LHCN-M2 (cell line): ENCODE data around the gene A3GALT2. TPM values are rescaled to one million over a fixed set of nuclear protein-coding genes. Genes with fewer than 3 reads are reported as not detected.

Experiments
- DNase-seq: peaks from one replicate; pipeline ENCODE4 v3.0.0-alpha.2; 2012; ENCODE audit warnings: low read depth
- polyA plus RNA-seq: library from polyadenylated mRNA; unstranded; fragments of >200 nt; gene quantifications from one replicate; pipeline ENCODE4 v1.2.1, GENCODE V29; 2012; ENCODE audit warnings: missing spikeins
- total RNA-seq: library from RNA; depleted of rRNA; stranded (reverse); fragments of >200 nt; gene quantifications from 2 replicates; pipeline ENCODE4 v1.2.3, GENCODE V29; 2014; rRNA removed

Gene A3GALT2
- total RNA-seq = 0.51 TPM in 1 of 2 replicates, not detected in the other
- not detected for polyA plus RNA-seq

DNA sequence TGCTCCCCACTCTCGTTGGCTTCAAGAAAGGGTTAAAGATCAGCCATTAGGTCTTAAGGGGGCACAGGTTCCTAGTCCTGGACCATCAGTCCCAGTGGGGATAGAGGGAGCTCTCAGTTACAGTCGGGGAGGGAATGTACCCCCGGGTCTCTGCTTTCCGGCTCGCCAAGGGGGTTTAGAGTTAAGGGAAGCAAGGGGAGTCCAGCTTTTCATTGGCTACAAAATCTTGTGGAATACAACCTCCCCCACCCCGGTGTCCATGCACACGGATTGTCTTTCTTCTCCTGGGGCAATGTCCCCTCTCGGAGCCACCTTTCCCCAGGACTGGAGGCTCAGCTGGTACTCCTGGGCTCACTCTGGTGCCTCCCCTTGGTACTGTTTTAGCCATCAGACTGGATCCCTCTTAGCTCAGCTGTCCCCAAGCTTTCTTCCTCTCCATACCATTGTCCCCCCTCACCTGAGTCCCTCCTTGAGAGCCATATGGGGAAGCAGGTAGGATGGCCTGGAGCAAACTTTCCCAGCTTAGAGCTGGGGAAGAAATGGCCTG, at the start of gene A3GALT2:
Gene A3GALT2 (minus strand): TSS at position 480 of the 547 bp plus-strand sequence. CDS start 0 bp downstream, at position 480.
- DNase-seq = no peak

DNA sequence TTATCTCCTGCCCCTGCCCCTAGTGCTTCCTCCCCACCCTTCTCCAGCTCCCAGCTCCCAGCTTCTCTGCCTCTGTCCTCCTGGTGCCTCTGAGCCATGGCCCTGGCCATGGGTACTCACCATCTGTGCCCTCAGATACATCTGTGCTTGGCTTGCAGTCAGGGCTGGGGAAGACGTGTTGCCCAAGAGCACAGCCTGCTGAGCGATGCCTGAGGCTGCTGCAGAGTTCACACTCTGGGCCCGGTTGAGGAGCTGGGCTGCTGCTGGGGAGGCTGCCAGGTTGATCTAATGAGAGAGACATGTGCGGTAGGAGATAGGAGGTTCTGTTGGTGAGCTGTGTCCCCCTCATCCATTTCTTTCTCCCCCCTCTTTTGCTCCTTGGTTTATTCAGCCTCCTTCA, 49.4 kb upstream of the A3GALT2 start:
- peak; percentile 55 for DNase-seq

DNA sequence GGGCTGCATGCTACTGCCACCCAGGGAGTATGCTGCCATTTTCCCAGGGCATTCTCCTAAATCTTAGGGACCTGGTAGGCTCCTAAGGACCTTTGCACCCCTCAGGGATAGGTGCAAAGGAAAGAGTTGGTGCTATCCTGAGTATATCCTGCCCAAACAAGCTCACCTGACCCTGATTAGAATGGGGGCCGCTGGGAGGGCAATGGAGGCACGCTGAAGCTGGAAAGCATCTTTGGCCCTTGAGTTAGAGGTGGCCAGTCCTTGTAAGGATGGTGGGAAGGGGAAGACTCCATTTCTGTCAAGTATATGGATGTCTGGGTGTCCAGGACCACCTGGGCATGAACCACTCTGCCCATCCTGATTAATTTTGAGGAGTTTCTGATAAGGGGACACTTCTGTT, 48.9 kb upstream of the A3GALT2 start:
- no peak for DNase-seq

DNA sequence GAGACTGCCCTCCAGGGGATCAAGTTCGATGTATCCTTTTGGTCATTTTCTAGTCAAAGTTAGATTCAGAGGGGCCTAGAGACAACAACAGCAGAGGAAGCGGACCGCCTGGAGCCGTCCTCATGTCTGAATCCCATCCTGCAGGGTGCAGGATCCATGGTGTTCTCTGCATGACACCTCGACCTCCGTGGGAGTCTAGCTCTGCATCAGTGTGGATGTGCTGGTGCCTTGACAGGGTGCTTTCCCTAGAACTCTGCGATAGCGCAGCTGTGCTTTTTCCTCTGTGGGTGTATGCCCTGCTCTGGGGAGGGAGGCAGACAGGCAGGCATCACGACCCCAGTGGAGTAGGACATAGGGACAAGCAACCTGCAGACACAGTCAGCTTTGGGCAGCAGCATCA, 48.2 kb upstream of the A3GALT2 start:
- no peak for DNase-seq

DNA sequence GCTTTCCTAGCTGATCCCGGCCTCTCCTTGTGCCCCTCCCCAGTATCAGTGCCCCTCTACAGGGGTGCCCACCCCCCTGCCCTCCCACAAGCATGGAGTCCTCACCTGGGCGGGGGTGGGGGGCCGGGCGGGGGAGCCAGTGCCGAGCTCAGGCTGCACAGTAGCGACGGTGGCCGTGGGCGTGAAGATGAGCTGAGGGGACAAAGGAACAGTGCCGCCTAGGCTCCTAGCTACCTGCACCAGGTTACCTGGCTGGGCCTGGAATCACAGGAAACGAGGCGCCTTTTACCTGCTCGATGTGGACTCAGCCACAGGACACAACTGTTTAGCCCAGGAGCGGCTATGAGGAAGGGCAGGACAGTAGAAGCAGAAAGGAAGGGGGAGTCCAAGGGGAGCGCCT, 47.5 kb upstream of the A3GALT2 start:
- no peak for DNase-seq

DNA sequence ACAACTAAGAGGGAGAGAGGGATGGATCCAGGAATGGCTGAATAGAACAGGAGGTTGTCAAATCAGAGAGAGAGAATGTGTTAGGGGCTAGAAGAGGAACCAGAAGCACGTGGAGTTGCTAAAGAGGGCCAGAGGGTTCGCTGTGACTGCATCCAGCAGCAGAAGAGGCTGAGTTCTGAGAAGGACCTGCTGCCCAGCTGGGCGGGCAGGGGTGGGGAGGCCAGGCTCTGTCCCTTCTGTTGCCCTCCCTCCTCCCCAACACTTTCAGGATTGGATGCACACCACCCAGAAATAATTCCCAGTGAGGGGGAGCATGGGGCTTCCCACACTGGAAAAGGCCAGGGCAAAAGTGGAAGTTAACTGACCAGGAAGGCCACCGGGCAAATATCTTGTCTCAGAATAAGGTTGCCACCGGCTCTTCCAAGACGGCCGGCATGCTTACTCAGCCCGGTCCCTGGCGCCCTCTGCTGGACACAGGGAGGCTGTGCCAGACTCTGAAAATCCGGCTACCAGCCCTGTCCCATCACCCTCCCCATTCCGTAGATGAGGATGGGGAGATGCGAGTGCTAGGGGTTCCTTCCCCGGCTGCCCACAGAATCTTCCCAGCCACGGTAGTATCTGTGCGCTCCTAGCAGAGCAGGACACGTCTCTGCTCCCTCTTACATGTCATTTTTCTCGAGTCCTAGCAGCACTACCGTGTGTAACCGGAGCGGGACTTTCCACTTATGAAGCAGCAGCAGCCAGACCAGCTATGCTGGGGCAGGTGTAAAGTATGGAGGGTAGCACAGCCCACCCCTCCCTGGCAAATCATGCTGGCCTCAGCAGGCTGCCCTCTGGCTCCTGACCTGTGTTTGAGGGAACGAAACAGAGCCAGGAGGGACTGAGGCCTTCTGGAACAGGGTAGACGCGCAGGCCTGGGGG, 46.8 kb upstream of the A3GALT2 start:
- peak; percentile 74 for DNase-seq

DNA sequence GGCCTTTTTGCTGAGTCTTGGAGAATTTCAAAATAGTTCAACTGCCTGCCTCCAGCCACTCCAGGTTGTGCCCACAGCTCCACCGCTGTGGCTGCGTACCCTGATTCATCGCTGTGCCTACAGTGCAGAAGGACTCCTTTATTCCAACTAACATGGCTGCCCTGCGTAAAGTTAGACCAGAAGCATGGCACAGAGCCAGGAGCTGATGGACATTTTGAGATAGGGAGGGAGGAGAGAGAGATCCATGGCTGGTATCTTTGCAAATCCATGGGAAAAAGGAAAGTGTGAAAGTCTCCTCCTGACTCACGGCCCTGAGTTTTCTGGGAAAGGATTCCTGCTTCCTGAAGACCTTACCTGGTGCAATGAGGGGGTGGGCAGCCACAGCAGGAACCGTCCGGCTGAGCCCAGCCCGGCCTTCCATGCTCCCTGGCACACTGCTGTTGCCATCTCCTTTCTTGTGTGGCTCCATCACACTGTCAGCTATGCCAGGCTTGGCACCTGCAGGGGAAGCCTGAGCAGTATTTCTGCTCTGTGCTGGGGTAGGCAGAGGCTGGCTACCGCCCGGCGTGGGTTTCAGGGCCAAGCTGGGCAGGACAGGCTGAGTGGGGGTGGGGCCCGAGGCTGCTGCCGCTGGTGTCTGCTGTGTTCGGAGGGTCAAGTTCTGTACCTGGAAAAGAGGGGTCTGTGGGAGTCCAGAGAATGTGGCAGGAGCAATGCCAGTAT, 46.0 kb upstream of the A3GALT2 start:
- no peak for DNase-seq

DNA sequence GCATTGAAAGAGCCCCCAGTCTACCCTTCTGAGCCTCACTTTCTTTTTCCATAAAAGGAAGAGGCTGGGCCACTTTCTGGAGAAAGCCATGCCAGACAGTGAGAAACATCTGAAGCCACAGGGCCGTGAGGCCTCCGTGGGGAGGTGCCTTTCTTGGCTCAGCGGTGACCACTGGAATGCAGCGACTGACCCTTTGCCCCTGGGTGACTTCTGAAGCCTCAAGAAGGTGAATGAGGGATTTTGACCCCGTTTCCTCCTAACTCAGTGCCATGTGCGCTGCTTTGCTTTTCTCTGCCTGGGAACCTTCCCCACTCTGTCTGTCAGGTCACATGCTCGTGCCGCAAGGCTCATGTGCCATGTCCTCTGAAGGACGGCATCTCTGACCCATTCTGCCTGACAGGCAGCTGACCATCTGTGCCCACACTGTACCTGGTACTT, 44.7 kb upstream of the A3GALT2 start:
- DNase-seq = peak; percentile 72

DNA sequence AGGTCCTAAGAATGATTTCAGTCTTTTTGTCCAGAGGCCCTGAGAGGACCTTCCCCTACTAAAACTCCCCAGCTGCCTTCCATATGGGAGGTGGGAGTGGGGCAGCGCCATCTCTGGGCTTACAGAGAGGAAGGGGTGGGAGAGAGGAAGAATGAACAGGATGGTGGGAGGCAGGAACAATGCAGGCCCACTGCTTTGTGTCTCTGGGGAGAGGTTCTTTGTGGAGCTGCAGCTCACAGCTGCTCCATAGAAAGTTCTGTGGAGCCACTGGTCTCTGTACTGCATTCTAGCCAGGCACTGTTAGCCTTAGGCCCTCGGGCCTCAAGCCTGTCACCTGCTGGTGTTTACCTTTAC, 43.6 kb upstream of the A3GALT2 start:
- DNase-seq = no peak

DNA sequence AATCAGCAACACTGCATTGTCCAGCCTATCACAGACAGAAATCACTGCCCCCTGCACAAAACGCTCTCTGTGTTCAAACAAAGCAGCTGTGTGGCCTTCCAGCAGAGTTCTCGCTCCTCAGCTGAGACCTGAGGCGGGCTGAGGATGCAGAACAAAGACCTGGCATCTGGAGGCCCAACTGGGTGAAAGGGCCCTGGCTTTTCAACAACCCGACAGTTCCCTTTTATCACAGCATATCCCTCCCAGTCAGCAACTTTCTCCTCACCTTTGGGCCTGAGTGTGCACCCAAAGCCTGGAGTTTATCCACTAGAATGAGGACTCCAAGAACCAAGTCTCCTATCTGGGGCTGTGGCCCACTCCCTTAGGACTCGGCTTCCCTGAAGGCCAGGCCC, 42.6 kb upstream of the A3GALT2 start:
- no peak for DNase-seq

DNA sequence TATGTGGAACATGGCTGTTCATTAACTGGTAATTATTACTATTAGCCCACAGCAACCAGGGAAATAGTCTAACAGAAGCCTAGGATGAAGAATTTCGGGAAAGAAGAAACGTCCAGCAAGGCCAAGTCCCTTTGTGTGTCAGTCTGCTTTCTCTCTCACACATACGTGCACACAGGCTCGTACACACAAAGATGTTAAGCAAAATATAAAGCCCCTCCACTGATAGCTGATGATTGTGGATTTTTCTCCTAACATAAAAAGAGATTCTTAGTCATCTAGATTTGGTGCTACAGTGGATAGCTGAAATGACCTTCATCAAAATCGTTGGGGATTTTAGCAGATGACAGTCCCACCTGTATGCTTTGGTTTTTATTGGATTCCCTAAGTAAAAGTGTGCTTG, 42.1 kb upstream of the A3GALT2 start:
- no peak for DNase-seq

DNA sequence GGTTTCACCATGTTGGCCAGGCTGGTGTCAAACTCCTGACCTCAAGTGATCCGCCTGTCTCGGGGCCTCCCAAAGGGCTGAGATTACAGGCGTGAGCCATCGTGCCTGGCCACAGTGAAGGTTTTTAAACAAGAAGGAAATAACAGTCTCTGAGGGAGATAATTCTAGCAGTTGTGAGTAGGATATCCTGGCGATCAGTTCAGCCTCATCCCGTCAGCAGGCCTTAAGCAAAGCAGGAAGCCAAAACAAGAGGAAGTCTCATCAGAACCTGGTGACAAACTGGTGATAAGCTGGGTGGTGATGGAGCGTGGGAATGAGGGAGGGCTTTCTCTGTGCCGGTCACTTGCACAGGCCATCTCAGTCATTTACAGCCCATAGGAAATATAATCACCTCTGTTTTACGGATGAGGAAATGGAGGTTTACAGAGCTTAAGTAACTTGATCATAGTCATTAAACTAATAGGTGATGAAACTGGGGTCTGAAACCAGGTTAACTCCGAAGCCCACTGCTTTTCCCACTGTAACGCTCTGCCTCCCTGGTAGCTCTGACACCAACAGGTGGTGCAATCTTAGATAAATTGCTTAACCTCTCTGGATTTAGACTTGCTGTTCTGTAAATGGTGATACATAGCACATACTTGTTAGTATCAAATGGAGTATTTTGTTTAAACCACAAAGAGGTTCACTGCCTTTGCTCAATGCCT, 40.8 kb upstream of the A3GALT2 start:
- DNase-seq = no peak

DNA sequence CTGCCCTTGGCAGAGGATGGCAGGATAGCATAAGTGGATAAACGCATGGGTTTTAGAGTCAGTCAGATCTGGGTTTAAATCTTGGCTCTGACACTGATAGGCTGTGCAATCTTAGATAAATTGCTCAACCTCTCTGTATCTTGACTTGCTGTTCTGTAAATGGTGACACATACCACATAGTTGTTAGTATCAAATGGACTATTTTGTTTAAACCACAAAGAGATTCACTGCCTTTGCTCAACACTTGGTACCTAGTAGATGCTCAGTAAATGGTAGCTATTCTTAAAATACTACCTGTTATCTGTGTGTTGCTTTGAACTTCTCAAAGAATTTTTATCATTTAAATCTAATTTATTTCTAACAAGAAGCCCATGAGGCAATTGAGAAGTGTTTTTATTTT, 39.5 kb upstream of the A3GALT2 start:
- DNase-seq = no peak

DNA sequence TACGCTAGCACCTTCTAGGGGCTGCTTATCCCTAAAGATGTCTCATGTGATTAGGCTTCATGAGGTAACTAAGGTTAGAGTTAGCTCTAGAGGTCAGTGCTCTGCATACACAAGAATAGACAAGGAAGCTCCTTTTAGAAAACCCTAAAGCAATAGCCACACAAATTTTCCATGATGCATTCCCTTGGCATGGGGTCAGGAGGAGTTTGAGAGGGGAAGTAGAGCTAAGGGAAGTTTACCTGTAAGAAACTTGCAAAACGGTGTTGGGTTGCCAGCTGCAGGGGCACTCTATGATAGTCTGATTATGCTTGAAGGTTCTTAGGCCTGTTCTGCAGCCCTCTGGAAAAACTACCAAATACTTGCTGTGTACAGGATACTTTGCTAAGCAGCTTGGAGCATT, 39.0 kb upstream of the A3GALT2 start:
- DNase-seq = no peak

DNA sequence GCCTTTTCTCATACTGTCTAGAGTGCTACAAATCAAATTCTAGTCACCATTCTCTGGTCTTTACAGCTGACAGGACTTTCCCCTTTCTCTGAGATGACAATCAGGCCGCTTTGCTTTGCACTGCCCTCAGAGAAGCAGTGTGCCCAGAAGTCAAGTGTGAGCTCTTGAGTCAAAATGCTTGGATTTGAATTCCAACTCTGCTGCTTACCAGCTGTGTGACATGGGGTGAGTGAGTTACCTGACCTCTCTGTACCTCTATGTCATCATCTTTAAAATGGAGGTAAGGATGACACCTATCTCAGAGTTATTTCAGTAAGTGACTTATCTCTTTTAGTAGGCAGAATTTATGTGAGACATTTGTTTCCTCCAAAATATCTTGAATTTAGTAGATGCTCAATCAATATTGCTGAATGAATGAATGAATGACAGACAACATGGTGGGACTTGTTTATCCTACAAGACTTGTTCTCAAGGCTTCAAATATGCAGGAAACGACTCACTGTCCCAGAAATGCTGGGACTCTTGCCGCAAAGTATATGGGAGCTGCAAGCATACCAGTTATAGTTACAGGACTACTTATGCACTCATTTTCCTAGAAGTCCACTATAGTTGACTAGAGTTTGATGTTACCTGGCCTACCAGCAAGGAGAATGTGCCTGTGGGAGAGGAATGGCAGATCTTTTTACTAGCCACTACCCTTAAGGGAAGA, 38.1 kb upstream of the A3GALT2 start:
- no peak for DNase-seq

DNA sequence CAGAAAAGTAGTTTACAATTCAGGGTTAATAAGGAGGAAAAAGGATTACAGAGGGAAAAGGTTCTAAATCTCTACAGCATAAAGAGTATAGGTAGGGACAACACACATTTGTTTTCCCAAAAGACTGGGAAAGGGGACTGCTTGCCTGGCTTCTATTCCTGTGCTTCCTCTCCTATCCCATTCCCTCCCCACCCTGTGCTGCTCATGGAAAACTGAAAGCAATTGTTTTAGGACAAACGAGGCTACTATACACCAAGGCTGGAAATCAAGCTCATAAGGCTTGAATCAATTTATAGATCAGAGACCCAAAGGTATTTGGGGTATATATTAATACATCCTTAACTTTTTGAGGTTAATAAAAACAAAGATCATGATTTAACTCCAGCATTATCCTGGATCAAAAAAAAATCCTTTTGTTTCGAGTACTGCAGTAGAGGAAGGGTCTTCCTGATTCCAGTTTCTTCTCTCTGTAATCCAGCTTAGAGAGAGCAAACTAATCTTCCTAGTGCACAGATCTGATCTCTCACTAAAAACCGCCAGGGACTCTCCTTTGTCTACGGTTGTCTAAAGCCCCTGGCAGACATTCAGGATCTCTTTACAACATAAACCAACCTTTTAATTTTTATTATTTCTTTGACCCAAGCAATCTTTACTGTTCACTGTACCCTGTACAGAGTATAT, 37.4 kb upstream of the A3GALT2 start:
- DNase-seq = no peak

DNA sequence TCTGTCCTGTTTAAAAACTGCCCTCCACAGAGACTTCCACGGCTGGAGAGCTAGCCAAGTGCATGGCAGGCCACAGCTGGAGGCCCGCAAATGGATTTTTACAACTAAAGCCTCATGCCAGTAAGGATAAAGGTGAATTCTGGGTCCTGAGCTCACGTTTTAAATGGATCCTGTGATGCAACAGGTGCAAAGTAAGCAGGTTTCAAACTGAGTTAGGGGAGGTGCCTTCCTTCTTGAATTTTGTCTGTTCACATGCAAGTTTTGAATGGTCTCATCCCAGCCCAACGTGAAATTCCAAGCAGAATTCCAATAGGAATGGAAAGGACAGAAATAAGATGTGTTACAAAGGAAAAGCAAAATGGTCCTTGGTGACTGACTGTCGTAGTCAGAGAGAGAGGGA, 36.2 kb upstream of the A3GALT2 start:
- no peak for DNase-seq

DNA sequence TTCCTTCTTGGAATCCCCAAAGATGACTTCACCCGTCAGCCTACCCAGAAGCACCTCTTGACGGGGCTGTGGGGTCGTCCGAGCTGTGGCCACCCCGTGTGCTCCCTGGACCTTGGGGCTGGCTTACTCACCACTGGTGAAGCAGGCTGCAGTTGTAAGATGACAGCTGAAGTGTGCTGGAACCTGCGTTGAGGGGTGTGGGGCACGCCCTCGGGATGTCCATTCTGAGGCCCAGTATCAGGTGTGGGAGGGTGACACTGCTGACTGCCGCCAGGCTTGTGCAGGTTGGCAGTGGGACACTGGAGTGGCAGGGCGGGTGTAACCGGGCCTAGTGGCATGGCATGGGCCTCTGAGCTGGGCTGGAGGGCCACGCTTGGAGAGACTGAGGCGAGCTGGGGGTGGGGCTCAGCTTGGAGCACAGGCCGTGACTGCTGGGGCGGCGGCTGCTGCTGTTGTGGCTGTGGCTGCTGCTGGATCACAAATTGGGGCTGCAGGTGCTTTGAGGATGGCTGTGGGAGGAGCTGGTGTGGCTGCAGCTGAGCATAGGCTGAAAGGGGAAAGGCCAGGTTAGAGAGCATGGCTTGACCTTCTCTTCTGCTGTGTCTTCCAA, 33.9 kb upstream of the A3GALT2 start:
- DNase-seq = no peak

DNA sequence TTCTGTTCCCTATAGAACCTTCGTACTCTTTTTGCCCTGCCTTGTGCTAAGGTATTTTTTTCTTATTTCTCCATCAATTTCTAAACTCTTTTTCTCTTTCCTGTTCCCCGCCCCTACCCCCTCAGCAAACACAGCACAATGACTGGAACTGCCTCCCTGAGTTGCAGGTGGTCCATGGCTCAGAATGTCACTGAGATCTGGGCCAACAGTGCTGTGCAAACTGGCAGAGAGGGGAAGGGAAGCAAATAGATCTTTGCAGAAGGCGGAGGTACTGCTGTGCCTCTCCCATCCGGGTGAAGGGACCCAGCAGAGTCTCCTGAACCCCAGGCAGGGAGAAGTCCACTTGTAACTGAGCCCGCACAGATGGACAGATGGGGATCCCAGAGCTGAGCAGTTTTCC, 32.6 kb upstream of the A3GALT2 start:
- DNase-seq = no peak

DNA sequence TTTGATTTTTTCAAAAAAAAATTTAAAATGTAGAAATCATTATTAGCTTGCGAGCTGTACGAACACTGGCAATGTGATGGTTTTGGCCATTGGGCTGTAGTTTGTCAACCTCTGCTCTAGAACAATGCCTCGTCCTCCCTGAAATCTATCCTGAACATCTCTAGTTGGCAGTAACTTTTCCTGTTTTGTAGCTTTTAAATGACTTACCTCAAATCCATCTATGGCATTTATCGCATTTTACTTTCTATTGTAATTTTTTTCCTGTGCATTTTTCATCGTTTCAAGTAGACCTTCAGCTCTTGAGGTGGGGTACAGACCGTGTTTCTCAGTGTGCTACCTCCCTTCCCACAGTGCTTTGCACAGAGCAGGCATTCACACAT, 30.4 kb upstream of the A3GALT2 start:
- DNase-seq = no peak
